ENCODE results near the gene SLC7A1.
"Not testable (repeated sequence)": the region's sequence is repeated elsewhere in the genome, so short reads cannot be mapped to it uniquely, and the experiment has no call there.

Gene SLC7A1

DNA sequence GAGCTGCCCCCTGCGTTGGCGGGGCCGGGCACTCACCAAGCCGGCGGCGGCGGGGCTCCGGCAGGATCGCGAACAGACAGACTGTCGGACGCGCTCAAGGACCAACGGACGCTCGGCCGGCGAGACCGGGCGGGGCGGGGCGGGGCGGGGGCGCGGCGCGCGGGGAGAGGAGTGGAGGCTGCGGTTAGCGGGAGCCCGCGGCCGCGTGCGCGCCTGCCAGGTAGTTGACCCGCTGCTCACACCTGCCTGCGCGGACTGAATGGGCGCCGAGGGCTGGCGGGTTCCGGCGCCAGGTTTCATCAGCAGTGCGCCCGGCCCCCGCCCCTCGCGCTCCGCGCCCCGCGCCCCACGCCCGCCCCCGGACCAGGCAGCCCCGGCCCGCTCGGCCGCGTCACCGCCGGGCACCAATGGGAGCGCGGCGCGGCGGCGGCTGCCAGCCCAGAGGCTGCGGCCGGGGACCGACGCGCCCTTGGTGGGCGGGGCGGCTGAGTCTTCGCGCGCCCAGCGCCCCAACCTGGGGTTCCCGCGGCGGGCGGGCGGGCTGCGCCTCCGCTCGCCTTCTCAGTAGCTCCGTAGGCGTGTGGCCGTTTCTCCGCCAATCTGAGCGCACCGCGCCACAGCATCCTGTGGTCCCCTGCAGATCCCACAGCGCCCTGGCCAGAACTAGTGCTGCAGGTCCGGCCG lies at the start of gene SLC7A1:
SLC7A1 (minus strand) TSS at position 309 of the 684 bp plus-strand sequence. CDS start 59,500 bp downstream, outside the sequence.
- peak; percentile 87 for DNase-seq

DNA sequence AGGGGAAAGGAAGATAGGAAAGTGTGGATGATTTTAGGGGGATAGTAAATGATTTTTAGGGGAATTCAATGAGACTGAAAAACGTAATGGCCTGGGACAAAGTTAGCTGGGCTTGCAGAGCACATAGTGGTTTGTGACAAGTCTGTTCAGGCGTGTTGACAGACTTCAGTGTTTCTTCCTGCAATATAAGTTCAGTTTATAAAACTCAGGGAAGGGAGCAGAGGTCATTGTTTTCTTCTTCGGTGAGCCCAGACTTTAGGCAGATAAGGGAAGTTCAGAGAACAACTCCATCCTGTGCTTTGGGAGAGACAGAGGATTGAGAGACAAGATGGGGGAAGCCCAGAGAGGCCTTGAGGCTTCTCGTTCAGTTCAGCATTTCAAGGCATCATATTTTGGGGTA lies 45.2 kb upstream of the SLC7A1 start:
- DNase-seq: no peak

DNA sequence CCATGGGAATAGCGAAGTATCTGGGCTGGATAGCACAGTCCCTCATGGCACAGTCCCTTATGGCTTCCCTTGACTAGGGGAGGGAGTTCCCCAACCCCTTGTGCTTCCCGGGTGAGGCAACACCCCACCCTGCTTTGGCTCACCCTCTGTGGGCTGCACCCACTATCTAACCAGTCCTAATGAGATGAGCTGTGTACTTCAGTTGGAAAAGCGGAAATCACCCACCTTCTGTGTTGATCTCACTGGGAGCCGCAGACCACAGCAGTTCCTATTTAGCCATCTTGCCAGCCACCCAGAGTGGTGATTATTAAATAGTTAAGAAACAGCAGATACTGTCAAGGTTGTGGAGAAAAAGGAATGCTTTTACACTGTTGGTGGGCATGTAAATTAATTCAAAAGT lies 41.3 kb upstream of the SLC7A1 start:
- DNase-seq: not testable (repeated sequence)

DNA sequence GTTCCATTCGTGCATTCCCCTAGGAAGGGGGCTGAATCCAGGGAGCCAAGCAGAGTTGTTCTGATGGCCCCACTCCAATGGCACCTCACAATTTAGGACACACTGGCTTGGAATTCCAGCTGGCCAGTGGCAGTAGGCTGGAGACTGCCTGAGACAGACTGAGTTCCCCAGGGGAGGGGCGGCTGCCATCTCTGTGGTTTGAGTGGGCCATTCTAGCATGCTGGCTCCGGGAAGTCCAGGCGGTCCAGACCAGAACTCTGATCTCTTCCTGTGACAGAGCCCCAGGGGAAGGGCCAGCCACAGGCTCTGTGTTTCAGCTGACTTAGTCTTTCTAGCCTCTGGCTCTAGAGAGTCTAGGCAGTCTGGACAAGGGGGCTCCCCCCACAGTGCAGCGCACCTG lies 29.5 kb upstream of the SLC7A1 start:
- no peak for DNase-seq

DNA sequence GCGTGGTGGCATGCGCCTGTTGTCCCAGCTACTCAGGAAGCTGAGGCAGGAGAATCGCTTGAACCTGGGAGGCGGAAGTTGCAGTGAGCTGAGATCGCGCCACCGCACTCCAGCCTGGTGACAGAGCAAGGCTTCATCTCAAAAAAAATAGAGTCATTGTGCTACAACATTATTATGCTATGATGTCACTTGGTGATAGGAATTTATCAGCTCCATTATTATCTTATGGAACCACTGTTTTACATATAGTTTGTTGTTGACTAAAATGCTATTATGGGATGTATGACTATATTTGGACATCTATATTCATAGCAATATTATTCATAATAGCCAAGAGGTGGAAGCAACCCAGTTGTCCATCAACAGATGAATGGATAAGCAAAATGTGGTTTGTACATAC lies 26.4 kb upstream of the SLC7A1 start:
- DNase-seq: no peak

DNA sequence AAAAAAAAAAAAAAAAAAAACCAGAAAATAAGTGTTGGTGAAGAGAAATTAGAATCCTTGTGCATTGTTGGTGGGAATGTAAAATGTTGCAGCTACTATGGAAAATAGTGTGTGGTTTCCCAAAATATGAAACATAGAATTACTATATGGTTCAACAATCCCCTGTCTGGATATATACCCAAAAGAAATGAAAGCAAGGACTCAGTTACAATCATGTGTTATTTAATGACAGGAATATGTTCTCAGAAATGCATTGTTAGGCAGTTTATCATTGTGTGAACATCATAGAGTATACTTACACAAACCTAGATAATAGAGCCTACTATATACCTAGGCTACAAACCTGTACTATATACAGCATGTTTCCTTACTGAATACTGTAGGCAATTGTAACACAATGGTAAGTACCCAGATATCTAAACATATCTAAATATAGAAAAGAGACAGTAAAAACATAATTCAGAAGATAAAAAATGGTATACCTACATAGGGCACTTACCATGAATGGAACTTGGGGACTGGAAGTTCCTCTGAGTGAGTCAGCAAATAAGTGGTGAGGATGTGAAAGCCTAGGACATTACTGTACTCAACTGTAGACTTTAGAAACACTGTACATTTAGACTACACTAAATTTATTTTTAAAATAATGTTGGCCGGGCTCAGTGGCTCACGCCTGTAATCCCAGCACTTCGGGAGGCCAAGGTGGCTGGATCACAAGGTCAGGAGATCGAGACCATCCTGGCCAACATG lies 25.7 kb upstream of the SLC7A1 start:
- DNase-seq: no peak

DNA sequence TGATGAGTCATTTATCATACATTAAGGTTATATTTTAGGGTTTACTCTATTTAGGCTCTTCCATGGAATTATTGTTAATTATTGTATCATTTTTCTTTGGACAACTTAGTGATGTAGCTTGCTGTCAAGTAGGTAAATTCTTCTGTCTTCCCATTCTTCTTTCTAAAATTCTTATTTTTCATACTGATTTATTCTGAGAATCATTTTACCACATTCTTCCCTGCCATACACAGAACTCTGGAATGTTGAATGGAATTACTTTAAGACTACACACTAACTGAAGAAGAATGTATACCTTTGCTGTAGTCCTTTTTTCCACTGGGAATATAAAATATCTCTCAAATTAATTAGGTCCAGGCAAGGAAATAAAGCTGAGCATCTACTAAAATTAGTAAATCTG lies 24.5 kb upstream of the SLC7A1 start:
- no peak for DNase-seq

DNA sequence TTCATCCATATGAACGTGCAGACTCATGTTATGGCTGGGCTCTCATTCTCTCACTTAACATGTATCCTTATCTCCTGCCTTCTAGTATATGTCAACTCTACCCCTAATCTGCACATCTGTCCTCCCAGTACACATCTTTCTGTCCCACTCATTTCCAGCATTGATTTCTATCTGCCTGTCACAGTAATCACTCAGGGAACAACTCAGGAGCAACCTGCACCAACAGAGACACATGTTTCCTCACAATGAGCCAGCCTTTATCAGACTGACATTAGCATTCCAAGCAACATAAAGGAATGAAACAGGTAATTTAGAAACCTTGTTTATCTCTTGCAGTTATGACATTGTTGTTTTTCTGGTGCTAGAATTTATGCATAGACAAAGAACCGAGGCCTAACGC lies 17.6 kb upstream of the SLC7A1 start:
- DNase-seq: no peak

DNA sequence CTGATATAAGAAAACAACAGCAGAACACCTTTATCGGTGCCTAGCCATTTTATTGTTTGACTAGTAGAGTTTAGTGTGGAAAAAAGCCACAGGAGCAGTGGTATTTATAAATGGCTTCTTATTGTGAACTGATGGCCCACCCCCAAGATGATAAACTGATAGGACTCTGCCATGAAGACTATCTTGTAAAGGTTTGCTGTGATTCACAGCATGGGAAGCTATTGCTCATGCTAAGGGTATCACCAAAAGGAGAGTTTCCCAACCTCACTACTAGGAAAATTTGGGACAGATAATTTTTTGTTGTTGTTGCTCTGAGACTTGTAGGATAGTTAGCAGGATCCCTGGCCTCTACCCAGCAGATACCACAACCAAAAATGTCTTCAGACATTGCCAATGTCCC lies 12.0 kb upstream of the SLC7A1 start:
- DNase-seq: no peak

DNA sequence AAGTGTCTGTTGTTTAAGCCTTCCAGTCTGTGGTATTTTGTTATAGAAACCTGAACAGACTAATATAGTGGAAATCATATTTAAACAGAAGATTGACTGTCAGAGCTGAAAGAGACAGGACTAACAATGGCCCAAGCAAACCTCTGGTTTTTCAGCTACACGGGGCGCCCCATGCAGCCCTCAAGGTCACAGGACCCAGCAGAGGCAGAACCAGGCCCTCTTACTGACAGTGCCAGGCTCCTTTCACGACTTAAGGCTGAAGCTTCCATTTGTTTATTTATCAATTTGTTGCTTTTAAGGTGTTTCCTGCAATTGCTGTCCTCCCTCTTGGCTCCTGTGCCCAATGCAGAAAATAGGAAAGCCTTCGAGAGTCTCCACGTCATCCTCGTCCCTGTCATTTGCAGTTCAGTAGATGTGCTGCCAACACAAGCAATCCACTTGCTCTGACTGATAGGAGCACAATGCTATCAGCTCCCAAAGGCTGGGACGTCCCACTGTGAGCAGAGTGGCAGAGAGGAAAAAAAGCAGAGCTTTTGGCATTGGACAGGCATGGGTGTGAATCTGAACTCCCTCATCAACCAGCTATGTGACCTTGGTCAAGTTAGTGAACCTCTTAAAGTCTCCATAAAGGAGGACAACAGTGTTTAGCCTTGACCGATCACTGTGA lies 10.5 kb upstream of the SLC7A1 start:
- DNase-seq: no peak

DNA sequence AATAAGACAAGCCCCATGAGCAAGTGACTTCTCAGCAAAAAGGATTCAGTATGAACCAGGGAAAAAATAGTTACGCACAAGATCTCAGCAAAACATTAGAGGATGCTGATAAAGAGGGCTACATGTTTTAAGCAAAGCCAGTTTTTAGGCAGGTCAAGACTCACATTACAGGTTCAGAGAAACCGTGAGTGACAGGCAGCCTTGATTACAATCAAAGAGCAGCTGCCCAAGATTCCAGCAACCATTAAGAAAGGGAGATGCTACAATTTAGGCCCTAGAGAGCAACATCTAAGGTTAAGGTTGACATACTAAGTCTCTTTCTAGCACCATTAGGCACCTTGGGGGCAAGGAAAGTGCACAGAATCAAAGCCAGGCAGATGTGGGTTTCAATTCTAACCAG lies 2.8 kb upstream of the SLC7A1 start:
- no peak for DNase-seq

DNA sequence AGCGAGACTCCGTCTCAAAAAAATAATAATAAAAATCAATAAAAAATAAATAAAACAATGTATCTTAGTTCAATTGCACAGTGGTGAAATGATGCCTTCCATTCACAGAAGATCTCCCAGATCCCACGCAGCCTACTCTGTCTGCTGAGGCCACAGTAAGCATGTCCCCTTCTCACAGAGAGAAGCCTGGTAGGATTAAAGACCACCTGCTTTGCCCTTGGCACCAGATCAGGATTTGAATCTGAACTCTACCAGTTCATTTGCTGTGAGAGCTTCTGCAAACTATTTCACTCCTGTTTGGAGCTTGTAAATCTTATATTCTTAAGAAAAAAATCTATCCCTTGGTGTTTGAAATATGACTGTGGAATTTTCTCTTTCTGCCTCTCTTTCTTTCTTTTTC lies 2.2 kb upstream of the SLC7A1 start:
- DNase-seq: no peak

DNA sequence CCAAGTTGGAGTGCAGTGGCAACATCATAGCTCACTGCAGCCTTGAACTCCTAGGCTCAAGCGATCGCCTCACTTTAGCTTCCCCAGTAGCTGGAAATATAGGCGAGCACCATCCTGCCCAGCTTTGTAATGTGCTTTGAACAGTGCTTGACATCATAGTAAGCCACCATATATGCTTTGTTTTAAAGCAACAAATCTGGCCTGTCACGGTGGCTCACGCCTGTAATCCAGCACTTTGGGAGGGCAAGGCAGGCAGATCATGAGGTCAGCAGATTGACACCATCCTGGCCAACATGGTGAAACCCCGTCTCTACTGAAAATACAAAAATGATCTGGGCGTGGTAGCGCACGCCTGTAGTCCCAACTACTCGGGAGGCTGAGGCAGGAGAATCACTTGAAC lies 1.8 kb upstream of the SLC7A1 start:
- no peak for DNase-seq

DNA sequence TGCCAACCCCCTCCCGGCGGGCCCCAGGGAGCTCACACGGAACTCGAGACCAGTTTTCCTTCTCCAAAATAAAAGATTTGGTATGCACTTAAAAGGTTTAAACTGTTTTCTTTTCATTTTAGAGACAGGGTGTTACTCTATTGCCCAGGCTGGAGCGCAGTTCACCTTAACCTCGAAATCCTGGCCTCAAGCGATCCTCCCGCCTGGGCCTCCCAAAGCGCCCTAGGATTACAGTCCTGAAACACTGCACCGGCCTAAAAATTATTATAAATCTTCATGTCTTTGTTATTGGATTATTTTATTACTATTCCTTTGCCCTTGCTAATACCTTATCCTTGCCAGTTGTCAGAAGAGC lies 553 bp upstream of the SLC7A1 start:
- no peak for DNase-seq

DNA sequence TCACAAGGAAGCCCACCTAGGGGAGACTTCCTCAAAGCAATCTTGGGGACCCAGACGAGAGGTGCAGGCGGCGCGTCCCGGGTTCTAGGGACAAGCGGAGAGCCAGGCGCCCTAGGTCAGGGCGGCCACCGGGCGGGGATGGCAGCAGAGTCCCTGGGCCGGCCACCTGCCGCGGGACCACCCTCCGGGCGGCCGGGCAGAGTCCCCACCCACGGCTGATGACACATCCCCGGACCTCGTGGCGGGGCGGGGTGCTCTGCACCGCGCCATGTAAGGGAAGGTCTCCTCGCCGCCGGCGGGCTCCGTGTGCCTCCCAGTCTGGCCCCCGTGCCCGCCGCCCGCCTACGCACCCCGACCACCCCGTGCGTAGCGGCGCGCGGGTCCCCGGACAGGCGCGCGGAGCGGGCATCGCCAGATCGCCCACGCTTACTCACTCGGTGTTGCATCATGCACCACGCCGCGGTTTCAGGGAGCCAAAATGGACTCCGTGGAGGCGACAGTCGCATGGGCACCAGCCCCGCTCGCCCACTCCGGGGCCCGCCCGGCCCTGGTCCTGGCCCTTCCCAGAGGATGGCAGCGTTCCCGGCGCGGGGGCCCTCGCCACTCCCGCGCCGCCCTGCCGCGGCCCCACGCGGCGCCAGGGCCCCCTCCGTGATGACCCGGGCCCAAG lies 643 bp downstream of the SLC7A1 start:
- peak; percentile 53 for DNase-seq

DNA sequence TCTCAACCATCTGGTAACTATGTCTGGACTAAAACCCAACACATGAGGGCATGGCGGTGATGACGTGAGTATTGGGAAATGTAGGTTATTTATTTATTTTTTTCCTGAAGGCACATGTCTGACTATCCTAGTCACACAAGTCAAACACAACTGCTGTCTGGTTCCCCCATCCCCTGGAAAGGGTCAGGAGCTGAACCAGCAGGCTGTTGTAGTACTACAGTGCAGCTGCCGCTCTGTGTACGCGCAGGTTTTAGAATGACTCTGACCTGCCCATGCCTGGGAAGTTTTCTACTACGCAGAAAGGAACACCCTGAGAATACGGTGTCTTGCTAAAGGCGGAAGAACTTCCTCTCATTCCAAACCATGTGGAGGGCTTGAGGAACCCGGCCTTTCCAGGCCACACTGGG lies 1.2 kb downstream of the SLC7A1 start:
- DNase-seq: peak; percentile 46

DNA sequence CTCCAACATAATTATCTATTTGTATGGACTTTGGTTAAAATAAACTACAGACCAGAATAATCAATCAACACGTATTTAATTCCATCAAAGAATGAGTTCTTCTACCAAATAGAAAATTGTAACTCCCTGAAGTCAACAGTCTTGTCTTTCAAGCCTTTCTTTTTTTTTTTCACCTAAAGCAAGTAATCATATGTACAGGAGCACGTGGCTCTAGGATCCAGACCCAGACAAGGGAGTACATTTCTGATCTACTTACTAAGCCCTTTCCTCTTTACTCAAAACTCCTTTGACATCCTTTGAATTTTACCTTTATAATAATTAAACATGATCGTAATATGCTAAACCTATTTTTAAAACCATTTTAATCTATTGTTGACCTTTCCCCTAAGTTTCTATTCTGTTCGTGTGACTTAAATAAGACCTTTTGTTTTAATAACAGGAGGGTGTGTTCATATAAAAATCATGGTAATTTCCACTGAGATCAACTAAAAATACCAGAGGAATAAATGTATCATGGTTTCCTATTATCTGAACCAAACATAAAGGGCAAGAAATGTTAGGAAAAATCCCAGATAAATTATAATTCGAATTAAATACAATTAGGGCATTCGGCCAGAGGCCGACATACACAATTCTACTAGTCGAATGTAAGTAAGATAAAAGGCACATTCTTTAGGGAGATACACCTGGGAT lies 1.7 kb downstream of the SLC7A1 start:
- DNase-seq: no peak

DNA sequence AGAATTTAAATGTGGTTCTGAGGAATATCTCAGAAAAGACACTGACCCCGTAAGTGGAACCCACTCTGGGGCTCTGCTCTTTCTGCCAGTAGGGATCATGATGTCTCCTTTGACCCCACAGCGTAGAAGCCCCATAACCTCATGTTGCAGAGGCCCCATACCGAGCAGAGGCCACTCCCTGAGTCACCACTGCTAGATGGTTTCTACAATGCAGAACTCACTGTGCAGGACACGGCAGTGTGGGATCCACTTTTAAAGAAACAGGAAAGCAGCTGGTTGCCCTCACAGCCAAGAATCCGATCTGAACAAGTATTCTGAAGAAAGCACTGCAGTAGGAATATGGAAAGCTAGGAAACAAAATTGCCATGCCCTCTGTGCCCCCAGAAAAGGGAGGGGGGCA lies 4.2 kb downstream of the SLC7A1 start:
- DNase-seq: no peak

DNA sequence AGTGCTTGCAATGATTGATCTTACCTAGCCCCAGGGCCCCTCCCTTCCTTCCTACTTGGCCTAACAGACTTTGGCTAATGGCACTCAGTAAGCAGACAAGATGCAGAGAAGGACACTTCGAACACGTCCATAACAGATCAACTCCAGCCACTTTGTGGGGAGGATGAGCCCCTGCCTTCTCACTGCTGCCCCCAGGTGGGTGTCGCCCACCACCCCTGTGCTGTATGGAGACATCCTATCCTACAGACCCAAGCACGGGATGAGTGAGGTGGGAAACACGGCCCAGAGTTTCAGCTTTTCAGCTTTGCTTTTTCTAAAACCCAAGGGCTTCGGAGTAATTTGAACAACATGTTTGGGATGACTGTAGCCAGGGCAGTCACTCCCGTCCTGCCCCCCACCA lies 5.5 kb downstream of the SLC7A1 start:
- DNase-seq: no peak

DNA sequence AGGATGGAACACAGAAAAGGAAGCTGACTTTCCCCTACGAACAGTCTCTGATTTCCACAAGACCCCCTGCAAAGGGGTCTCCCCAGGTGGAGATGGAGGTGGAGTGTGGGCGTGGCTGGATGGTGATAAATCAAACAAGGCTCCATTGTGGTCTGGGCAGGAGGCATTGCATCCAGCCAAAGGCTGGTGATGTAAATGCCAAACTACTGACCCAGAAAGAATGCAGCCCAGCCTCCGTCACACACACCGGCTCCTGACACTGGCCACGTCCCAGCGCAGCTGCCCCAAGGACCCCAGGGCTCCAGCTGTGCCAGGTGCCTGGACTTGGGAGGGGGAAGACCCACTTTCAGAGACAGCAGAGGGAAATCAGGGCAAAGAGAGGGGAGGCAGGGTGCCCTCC lies 6.3 kb downstream of the SLC7A1 start:
- DNase-seq: no peak

DNA sequence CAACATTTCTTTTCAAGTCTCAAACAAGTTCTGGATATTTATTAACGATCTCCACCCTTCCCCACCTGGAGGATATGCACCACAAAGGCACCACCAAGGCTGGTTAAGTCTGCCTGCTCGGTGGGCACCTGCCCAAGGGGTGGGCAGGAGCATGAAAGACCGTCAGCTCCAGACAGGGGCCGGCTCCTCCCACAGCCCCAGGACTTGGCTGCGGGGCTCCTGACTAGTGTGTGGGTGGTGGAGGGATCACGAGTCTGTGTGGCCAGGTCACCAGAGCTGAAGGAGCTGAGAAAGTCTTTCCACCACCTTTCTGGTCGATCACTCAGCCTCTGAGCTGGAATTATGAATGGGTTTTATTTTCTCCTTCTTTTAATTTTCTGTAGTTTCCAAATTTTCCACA lies 7.8 kb downstream of the SLC7A1 start:
- DNase-seq: no peak

DNA sequence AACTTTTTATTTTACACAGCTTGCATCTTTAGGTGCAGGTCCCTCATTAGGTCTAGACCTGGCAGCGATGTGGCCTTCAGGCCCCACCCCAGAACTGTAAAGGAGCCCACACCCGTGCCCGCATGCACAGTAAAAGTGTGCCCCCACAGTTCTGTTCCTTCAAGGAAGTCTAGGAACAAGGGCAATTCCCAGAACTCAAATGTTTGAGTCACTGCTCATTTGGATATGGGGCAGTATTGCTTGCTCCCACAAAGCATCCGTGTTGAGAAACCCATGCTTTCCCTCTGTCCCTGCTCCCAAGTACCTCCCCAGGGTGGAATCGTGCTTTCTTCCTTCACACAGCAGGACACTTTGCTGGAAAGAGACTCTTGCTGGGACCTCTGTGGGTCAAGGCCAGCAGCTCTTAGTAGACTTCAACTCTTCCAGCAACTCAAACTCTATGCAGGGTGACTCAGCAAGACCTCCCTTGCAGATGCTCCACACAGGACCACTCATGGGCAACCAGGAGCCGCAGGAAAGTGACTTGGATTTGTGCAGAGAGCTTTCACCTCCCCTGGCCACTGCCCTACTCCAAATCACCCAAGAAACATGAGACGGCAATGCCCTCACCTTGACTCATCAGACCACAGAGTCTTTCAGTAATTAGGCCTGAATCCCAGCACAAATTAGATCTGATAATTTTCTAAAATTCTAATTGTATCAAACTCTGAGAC lies 12.3 kb downstream of the SLC7A1 start:
- no peak for DNase-seq
